Iris pigment epithelial cell (primary cell): ENCODE measurements around the gene FAM25G.

ENCODE experiments used
- DNase-seq: peaks from one replicate; pipeline ENCODE4 v3.0.0-alpha.2; 2011; ENCODE audit warnings: low read depth

FAM25G gene

GRCh38 chr10:47449102-47449978 is 42.2 kb downstream of the FAM25G start:
- DNase-seq = no peak

GRCh38 chr10:47447705-47448104 is 43.8 kb downstream of the FAM25G start:
- DNase-seq = no peak

- no peak for DNase-seq
These were observed 44.3 kb downstream of the FAM25G start for GRCh38 chr10:47447209-47447608.

GRCh38 chr10:47445720-47446119 is 45.8 kb downstream of the FAM25G start:
- no peak for DNase-seq

GRCh38 chr10:47444047-47444446 is 47.5 kb downstream of the FAM25G start:
- no peak for DNase-seq

- DNase-seq = no peak
These were observed 48.4 kb downstream of the FAM25G start for GRCh38 chr10:47443145-47443544.

GRCh38 chr10:47442351-47442750 is 49.1 kb downstream of the FAM25G start:
- no peak for DNase-seq

DNA sequence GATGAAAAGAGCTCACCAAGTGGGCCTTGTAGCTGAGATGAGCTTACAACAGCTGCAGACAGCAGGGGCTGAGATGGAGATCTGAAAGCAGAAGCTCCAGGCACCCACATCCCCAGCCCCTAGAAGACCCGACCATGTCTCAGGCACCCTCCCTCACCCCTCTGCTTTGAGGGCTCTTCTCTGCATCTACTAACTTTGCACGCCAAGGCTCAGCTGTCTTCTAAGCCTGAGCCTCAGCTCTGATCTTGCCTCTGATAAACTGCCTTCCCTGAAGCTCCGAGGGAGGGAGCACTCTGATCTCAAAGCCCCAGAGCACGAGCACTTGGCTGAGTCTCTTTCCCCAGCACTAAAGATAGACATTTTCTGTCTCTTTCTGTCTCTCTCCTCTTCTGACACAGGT is 49.6 kb downstream of the FAM25G start:
- no peak for DNase-seq

GRCh38 chr10:47440207-47440606 is 51.3 kb downstream of the FAM25G start:
- no peak for DNase-seq

GRCh38 chr10:47438857-47439474 is 52.5 kb downstream of the FAM25G start:
- peak; percentile 86 for DNase-seq
